GM13976 (cell line): ENCODE measurements around the gene STK32A.
"Not testable (repeated sequence)": the region's sequence is repeated elsewhere in the genome, so short reads cannot be mapped to it uniquely, and the experiment has no call there.

Experiments
- DNase-seq: peaks from one replicate; pipeline ENCODE4 v3.0.0; 2012; ENCODE audit warnings: low spot score
- CTCF ChIP-seq: IDR thresholded peaks from 2 replicates; pipeline ENCODE4 v1.5.1; 2012; ENCODE audit warnings: borderline replicate concordance, mild to moderate bottlenecking; ENCODE audit not compliant: insufficient read depth; ENCODE audit errors: extremely low read depth, missing control alignments, control extremely low read depth
- in situ Hi-C: fragments of 300-500 bp; cut with MboI; formaldehyde crosslinking; loops from one replicate; pipeline ENCODE4 v1.12.0; 2022; ENCODE audit warnings: low sequenced_read_pairs, mixed read lengths, inconsistent platforms; ENCODE audit not compliant: unreplicated experiment

Gene STK32A

DNA sequence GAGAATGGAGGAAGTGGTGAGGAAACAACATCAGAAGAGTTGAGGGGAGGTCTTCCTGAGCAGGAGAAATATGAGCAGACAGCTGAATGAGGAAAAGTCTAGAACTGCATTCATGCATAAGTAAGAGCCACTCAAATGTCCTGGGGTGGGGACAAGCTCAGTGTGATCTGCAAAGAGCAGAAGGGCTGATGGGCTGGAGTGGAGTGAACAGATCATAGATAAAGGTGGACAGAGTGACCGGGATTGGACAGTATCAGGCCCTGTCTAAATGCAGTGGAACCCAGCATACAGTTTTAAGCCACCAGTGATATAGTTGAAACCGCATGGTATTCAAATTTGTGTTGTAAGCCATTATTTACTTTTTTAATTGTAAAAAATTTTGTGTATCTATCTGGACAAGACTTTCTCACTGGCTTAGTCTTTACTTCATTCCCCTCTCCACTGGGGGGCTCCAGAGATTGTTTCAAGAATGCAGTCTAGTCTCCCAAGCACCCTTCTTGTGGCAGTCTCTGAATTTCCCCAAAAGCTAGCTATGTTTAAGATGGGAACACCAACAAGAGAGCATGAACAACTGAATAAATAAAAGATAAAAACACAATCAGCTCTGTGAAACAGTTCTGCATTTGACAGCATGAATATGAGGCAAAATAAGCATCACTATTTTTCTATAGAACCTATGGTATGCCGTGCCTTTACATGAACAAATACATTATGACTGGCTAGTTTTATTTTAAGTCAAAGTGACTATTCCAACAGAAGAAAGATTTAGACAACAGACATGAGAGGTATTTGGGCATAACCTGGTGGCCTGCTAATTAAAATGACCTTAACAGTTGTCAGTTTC, 10.7 kb upstream of the STK32A start:
- TF ChIP-seq CTCF, result no peak
- DNase-seq, result peak; percentile 41
- in situ Hi-C loops, result no loop called here

GRCh38 chr5:147225938-147226337, 8.9 kb upstream of the STK32A start:
- in situ Hi-C loops, result loop anchor here (25.0 kb wide), 1 partner anchor 336 kb away; no protein-coding TSS in a partner anchor
- no peak for TF ChIP-seq CTCF
- no peak for DNase-seq

DNA sequence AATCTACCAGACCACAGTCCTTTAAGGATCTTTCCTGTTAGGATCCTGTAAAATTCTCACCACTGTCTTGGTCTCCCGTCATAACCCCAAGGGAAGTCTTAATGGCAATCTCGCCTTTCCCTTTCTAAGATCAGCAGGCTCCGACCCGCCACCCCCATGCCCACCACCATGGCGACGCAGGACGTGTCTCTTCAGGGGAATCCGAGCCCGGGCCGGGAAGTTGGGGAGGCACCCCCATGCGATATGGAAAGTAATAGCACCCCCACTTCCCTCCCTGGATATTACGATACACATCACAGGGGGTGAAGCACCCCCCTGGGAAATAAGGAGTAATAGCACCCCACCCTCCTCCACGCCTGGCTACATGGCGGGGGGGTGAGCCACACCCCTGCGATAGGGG, 8.3 kb upstream of the STK32A start:
- in situ Hi-C loops, result loop anchor here (25.0 kb wide), 1 partner anchor 336 kb away; no protein-coding TSS in a partner anchor
- no peak for TF ChIP-seq CTCF
- DNase-seq, result no peak

DNA sequence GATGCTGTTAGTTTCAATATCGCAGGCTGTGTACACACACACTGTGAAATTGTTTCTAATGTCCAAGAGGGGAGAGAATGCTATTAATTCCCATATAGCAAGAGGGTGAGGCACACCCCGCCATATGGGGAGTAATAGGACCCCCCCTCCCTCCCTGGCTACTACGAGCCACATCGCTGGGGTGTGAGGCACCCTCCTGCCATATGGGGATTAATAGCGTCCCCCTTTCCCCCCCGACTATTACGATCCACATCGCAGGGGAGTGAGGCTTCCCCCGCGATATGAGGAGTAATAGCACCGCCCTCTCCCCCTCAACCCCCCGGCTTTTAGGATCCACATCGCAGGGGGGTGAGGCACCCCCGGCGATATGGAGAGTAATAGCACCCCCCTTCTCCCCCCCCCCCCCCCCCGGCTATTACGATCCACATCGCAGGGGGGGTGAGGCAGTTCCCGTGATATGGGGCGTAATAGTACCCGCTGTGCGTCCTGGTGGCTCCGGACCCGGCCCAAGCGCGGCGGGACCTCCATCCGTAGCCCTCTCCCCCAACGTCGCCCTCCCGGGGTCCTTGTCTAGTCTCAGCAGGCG, 494 bp upstream of the STK32A start:
- in situ Hi-C loops, result loop anchor here (25.0 kb wide), 1 partner anchor 328 kb away; no protein-coding TSS in a partner anchor
- no peak for DNase-seq
- no peak for TF ChIP-seq CTCF

GRCh38 chr5:147240266-147240985, 5.6 kb downstream of the STK32A start:
- DNase-seq, result no peak
- TF ChIP-seq CTCF, result no peak
- in situ Hi-C loops, result loop anchor here (25.0 kb wide), 1 partner anchor 322 kb away; no protein-coding TSS in a partner anchor

- in situ Hi-C loops, result loop anchor here (25.0 kb wide), 1 partner anchor 319 kb away; no protein-coding TSS in a partner anchor
- DNase-seq, result not testable (repeated sequence)
Measured at GRCh38 chr5:147243238-147243637, 8.4 kb downstream of the STK32A start.
